GM06990 (cell line): ENCODE data around the gene UGGT2.
"Not testable (repeated sequence)": the region's sequence is repeated elsewhere in the genome, so short reads cannot be mapped to it uniquely, and the experiment has no call there.

Experiments used
- DNase-seq: peaks from one replicate; pipeline ENCODE4 v3.0.0-alpha.2; 2011; ENCODE audit not compliant: insufficient read length; ENCODE audit errors: extremely low read depth
- H3K27me3 ChIP-seq: replicated peaks from 2 replicates; pipeline ENCODE4 v1.6.0; 2011; ENCODE audit warnings: low read length; ENCODE audit not compliant: control insufficient read depth, insufficient read depth
- H3K36me3 ChIP-seq: 2 replicates; pipeline ENCODE4 v1.5.1; 2011; ENCODE audit warnings: low read length; ENCODE audit not compliant: control insufficient read depth, insufficient read depth
- H3K4me3 ChIP-seq: replicated peaks from 2 replicates; pipeline ENCODE4 v1.5.1; 2011; ENCODE audit warnings: low read depth, mild to moderate bottlenecking, control low read depth, low read length
- CTCF ChIP-seq: IDR thresholded peaks from 2 replicates; pipeline ENCODE4 v1.5.1; 2011; ENCODE audit warnings: low read length, control low read depth, mild to moderate bottlenecking, inconsistent platforms; ENCODE audit not compliant: insufficient read depth, poor library complexity, severe bottlenecking

The UGGT2 gene

GRCh38 chr13:95793781-95794180 is 259.4 kb downstream of the UGGT2 start:
- no peaks in the 10 kb centered on the region for H3K27me3 ChIP-seq
- H3K4me3 ChIP-seq = no peak overlapping the region
- no peak for TF ChIP-seq CTCF
- peaks cover 10% of the 10 kb centered on the region for H3K36me3 ChIP-seq
- DNase-seq = no peak

GRCh38 chr13:95793018-95793555 is 260.1 kb downstream of the UGGT2 start:
- peaks cover 8% of the 10 kb centered on the region for H3K36me3 ChIP-seq
- H3K27me3 ChIP-seq = no peaks in the 10 kb centered on the region
- H3K4me3 ChIP-seq = no peak overlapping the region
- DNase-seq = no peak
- TF ChIP-seq CTCF = no peak

- Histone ChIP-seq H3K36me3 (peaks cover 8% of the 10 kb centered on the region), H3K4me3 (no peak overlapping the region), H3K27me3 (no peaks in the 10 kb centered on the region)
- no peak for TF ChIP-seq CTCF
- DNase-seq = no peak
Observed at GRCh38 chr13:95791084-95791722, 262.0 kb downstream of the UGGT2 start.

GRCh38 chr13:95789315-95789714 is 263.9 kb downstream of the UGGT2 start:
- H3K27me3 ChIP-seq, H3K4me3 ChIP-seq, DNase-seq, H3K36me3 ChIP-seq: not testable (repeated sequence)

GRCh38 chr13:95788100-95788463 is 265.1 kb downstream of the UGGT2 start:
- no peak for TF ChIP-seq CTCF
- peaks cover 8% of the 10 kb centered on the region for H3K36me3 ChIP-seq
- DNase-seq = no peak

GRCh38 chr13:95787356-95788099 is 265.7 kb downstream of the UGGT2 start:
- no peak for TF ChIP-seq CTCF
- Histone ChIP-seq H3K27me3 (no peaks in the 10 kb centered on the region), H3K4me3 (no peak overlapping the region), H3K36me3 (peaks cover 8% of the 10 kb centered on the region)
- no peak for DNase-seq

More at GRCh38 chr13:95788100-95788463, 265.1 kb downstream of the UGGT2 start:
- Histone ChIP-seq H3K4me3 (no peak overlapping the region), H3K27me3 (no peaks in the 10 kb centered on the region)
